Measurements from ENCODE around the gene KIAA0319L. TPM values are rescaled to one million over a fixed set of nuclear protein-coding genes. Genes with fewer than 3 reads are reported as not detected.

Gene KIAA0319L
- total and polyA plus RNA-seq, 2 experiments from 2014 or later, result 27.2 to 75.1 TPM

- no peak overlapping the region for H3K4me3 Mint-ChIP-seq
- Histone ChIP-seq H3K27me3 (ENCODE audit: insufficient read depth) (no peaks in the 10 kb centered on the region), H4K20me1 (replicated peaks; ENCODE audit: insufficient read depth) (no peaks in the 10 kb centered on the region), H3K4me1 (ENCODE audit: insufficient read depth) (peaks cover 4% of the 10 kb centered on the region; the same call in 1 of the 2 replicates), H3K79me2 (replicated peaks; ENCODE audit: insufficient read depth) (no peaks in the 10 kb centered on the region), H2AFZ (no peak overlapping the region), H3K27ac (ENCODE audit: low read depth) (no peak overlapping the region), H3K9me2 (ENCODE audit: insufficient read depth) (no peaks in the 10 kb centered on the region), H3F3A (replicated peaks; ENCODE audit: low read depth) (no peaks in the 10 kb centered on the region), H3K4me2 (no peak overlapping the region), H3K4me3 (no peak overlapping the region), H3K36me3 (ENCODE audit: insufficient read depth) (peaks cover 46% of the 10 kb centered on the region)
- H3K9me3 Mint-ChIP-seq, result no peaks in the 10 kb centered on the region
- DNase-seq (ENCODE audit: low spot score) (no peak), ATAC-seq (no peak)
- peaks cover 80% of the 10 kb centered on the region for H3K36me3 Mint-ChIP-seq (ENCODE audit: low read depth)
- no peak for TF ChIP-seq NANOG (IDR thresholded peaks at IDR 0.05; ENCODE audit: borderline replicate concordance)
- TF ChIP-seq EZH2phosphoT487 (IDR thresholded peaks at IDR 0.05; ENCODE audit: unreplicated experiment), result no peak
- TF ChIP-seq, protein P1, sequence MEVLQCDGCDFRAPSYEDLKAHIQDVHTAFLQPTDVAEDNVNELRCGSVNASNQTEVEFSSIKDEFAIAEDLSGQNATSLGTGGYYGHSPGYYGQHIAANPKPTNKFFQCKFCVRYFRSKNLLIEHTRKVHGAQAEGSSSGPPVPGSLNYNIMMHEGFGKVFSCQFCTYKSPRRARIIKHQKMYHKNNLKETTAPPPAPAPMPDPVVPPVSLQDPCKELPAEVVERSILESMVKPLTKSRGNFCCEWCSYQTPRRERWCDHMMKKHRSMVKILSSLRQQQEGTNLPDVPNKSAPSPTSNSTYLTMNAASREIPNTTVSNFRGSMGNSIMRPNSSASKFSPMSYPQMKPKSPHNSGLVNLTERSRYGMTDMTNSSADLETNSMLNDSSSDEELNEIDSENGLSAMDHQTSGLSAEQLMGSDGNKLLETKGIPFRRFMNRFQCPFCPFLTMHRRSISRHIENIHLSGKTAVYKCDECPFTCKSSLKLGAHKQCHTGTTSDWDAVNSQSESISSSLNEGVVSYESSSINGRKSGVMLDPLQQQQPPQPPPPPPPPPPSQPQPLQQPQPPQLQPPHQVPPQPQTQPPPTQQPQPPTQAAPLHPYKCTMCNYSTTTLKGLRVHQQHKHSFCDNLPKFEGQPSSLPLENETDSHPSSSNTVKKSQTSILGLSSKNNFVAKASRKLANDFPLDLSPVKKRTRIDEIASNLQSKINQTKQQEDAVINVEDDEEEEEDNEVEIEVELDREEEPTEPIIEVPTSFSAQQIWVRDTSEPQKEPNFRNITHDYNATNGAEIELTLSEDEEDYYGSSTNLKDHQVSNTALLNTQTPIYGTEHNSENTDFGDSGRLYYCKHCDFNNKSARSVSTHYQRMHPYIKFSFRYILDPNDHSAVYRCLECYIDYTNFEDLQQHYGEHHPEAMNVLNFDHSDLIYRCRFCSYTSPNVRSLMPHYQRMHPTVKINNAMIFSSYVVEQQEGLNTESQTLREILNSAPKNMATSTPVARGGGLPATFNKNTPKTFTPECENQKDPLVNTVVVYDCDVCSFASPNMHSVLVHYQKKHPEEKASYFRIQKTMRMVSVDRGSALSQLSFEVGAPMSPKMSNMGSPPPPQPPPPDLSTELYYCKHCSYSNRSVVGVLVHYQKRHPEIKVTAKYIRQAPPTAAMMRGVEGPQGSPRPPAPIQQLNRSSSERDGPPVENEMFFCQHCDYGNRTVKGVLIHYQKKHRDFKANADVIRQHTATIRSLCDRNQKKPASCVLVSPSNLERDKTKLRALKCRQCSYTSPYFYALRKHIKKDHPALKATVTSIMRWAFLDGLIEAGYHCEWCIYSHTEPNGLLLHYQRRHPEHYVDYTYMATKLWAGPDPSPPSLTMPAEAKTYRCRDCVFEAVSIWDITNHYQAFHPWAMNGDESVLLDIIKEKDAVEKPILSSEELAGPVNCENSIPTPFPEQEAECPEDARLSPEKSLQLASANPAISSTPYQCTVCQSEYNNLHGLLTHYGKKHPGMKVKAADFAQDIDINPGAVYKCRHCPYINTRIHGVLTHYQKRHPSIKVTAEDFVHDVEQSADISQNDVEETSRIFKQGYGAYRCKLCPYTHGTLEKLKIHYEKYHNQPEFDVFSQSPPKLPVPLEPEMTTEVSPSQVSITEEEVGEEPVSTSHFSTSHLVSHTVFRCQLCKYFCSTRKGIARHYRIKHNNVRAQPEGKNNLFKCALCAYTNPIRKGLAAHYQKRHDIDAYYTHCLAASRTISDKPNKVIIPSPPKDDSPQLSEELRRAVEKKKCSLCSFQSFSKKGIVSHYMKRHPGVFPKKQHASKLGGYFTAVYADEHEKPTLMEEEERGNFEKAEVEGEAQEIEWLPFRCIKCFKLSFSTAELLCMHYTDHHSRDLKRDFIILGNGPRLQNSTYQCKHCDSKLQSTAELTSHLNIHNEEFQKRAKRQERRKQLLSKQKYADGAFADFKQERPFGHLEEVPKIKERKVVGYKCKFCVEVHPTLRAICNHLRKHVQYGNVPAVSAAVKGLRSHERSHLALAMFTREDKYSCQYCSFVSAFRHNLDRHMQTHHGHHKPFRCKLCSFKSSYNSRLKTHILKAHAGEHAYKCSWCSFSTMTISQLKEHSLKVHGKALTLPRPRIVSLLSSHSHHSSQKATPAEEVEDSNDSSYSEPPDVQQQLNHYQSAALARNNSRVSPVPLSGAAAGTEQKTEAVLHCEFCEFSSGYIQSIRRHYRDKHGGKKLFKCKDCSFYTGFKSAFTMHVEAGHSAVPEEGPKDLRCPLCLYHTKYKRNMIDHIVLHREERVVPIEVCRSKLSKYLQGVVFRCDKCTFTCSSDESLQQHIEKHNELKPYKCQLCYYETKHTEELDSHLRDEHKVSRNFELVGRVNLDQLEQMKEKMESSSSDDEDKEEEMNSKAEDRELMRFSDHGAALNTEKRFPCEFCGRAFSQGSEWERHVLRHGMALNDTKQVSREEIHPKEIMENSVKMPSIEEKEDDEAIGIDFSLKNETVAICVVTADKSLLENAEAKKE (CRISPR knock-in tag; IDR thresholded peaks at IDR 0.05), result no peak
- TF ChIP-seq POLR2AphosphoS5 (IDR thresholded peaks at IDR 0.05; ENCODE audit: low read depth), result no peak
- TF ChIP-seq ZNF331 (CRISPR knock-in tag; IDR thresholded peaks at IDR 0.05; ENCODE audit: low read depth), result no peak
- TF ChIP-seq, protein P2, sequence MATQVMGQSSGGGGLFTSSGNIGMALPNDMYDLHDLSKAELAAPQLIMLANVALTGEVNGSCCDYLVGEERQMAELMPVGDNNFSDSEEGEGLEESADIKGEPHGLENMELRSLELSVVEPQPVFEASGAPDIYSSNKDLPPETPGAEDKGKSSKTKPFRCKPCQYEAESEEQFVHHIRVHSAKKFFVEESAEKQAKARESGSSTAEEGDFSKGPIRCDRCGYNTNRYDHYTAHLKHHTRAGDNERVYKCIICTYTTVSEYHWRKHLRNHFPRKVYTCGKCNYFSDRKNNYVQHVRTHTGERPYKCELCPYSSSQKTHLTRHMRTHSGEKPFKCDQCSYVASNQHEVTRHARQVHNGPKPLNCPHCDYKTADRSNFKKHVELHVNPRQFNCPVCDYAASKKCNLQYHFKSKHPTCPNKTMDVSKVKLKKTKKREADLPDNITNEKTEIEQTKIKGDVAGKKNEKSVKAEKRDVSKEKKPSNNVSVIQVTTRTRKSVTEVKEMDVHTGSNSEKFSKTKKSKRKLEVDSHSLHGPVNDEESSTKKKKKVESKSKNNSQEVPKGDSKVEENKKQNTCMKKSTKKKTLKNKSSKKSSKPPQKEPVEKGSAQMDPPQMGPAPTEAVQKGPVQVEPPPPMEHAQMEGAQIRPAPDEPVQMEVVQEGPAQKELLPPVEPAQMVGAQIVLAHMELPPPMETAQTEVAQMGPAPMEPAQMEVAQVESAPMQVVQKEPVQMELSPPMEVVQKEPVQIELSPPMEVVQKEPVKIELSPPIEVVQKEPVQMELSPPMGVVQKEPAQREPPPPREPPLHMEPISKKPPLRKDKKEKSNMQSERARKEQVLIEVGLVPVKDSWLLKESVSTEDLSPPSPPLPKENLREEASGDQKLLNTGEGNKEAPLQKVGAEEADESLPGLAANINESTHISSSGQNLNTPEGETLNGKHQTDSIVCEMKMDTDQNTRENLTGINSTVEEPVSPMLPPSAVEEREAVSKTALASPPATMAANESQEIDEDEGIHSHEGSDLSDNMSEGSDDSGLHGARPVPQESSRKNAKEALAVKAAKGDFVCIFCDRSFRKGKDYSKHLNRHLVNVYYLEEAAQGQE (IDR thresholded peaks at IDR 0.05; ENCODE audit: unreplicated experiment), result no peak
- TF ChIP-seq STAT1 (IDR thresholded peaks at IDR 0.05; ENCODE audit: unreplicated experiment), result no peak
- TF ChIP-seq, protein P3, sequence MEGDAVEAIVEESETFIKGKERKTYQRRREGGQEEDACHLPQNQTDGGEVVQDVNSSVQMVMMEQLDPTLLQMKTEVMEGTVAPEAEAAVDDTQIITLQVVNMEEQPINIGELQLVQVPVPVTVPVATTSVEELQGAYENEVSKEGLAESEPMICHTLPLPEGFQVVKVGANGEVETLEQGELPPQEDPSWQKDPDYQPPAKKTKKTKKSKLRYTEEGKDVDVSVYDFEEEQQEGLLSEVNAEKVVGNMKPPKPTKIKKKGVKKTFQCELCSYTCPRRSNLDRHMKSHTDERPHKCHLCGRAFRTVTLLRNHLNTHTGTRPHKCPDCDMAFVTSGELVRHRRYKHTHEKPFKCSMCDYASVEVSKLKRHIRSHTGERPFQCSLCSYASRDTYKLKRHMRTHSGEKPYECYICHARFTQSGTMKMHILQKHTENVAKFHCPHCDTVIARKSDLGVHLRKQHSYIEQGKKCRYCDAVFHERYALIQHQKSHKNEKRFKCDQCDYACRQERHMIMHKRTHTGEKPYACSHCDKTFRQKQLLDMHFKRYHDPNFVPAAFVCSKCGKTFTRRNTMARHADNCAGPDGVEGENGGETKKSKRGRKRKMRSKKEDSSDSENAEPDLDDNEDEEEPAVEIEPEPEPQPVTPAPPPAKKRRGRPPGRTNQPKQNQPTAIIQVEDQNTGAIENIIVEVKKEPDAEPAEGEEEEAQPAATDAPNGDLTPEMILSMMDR (conservative IDR thresholded peaks at IDR 0.05; ENCODE audit: low read depth in 2 of 2), result no peak
- TF ChIP-seq, protein P4, sequence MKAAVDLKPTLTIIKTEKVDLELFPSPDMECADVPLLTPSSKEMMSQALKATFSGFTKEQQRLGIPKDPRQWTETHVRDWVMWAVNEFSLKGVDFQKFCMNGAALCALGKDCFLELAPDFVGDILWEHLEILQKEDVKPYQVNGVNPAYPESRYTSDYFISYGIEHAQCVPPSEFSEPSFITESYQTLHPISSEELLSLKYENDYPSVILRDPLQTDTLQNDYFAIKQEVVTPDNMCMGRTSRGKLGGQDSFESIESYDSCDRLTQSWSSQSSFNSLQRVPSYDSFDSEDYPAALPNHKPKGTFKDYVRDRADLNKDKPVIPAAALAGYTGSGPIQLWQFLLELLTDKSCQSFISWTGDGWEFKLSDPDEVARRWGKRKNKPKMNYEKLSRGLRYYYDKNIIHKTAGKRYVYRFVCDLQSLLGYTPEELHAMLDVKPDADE (IDR thresholded peaks at IDR 0.05), result no peak
- no peak for TF ChIP-seq CREB1 (CRISPR knock-in tag; IDR thresholded peaks at IDR 0.05; ENCODE audit: low read depth)
- TF ChIP-seq JUNB (IDR thresholded peaks at IDR 0.05; ENCODE audit: unreplicated experiment), result no peak
- TF ChIP-seq EZH2 (IDR thresholded peaks at IDR 0.05; ENCODE audit: low read depth, unreplicated experiment), result no peak
- no peak for TF ChIP-seq ZNF114 (CRISPR knock-in tag; IDR thresholded peaks at IDR 0.05)
- no peaks in the 10 kb centered on the region for H3K27me3 Mint-ChIP-seq (ENCODE audit: insufficient read depth, low read depth, poor library complexity)
- H3K27ac Mint-ChIP-seq, result no peak overlapping the region
- H3K4me1 Mint-ChIP-seq, result peaks cover 8% of the 10 kb centered on the region; the same call in 2 of the 3 replicates
These were observed 156.2 kb downstream of the KIAA0319L start for GRCh38 chr1:35401049-35401448.

Data from GM23338 (cell line).